Measurements from ENCODE around the gene GRIN3B.
A peak's percentile ranks its signal among the peaks of the same experiment; 100 is the strongest.

GRIN3B gene

GRCh38 chr19:977058-977464, 23.2 kb upstream of the GRIN3B start:
- Histone ChIP-seq H3K27ac (ENCODE audit: extremely low read depth, low read depth, low read length) (no peak overlapping the region), H3K36me3 (ENCODE audit: control insufficient read depth in 2 of 2, insufficient read depth in 1 of 2, low read length in 2 of 2) (peaks cover 0 to 3% of the 10 kb centered on the region in 2 experiments; a peak in 1 of 3 replicates), H3K4me1 (ENCODE audit: control insufficient read depth, insufficient read depth, low read length) (no peaks in the 10 kb centered on the region), H3K9me3 (ENCODE audit: control insufficient read depth, insufficient read depth, low read depth, low read length) (no peaks in the 10 kb centered on the region), H3K4me3 (ENCODE audit: low read depth, low read length) (no peak overlapping the region)
- CTCF ChIA-PET: interaction anchor here (0.7 to 1.1 kb wide), 3 partner anchors 12 to 113 kb away, joined by 3 to 7 read pairs (median 3); no protein-coding TSS in a partner anchor
- TF ChIP-seq KLF7 (tag by site-specific recombination; IDR thresholded peaks at IDR 0.05; ENCODE audit: borderline replicate concordance) (no peak), ZNF341 (tag by site-specific recombination; IDR thresholded peaks at IDR 0.05; ENCODE audit: low read depth) (peak; percentile 45), ZBTB8A (tag by site-specific recombination; IDR thresholded peaks at IDR 0.05) (0 out of 2 replicates have a peak, but pooled peaks have one; percentile 8), ZNF600 (tag by site-specific recombination; IDR thresholded peaks at IDR 0.05) (peak; percentile 14; the same call in 1 of the 2 replicates)
- POLR2A ChIA-PET: no interaction called here

- CTCF ChIA-PET: interaction anchor here (0.6 to 1.3 kb wide), 2 partner anchors 56 to 224 kb away, joined by 3 read pairs; no protein-coding TSS in a partner anchor
- Histone ChIP-seq H3K4me1 (ENCODE audit: control insufficient read depth, insufficient read depth, low read length) (0 out of 2 replicates have a peak, but pooled peaks cover 2% of the 10 kb centered on the region), H3K4me3 (ENCODE audit: low read depth, low read length) (no peak overlapping the region), H3K9me3 (ENCODE audit: control insufficient read depth, insufficient read depth, low read depth, low read length) (no peaks in the 10 kb centered on the region), H3K27ac (ENCODE audit: extremely low read depth, low read depth, low read length) (no peak overlapping the region), H3K36me3 (ENCODE audit: control insufficient read depth in 2 of 2, insufficient read depth in 1 of 2, low read length in 2 of 2) (no peaks in the 10 kb centered on the region)
- no peak for TF ChIP-seq ZBTB21 (tag by site-specific recombination; IDR thresholded peaks at IDR 0.05)
- peak; percentile 16; the same call in 1 of the 2 replicates for TF ChIP-seq PATZ1 (tag by site-specific recombination; IDR thresholded peaks at IDR 0.05)
- POLR2A ChIA-PET: no interaction called here
These were observed 20.9 kb upstream of the GRIN3B start for GRCh38 chr19:979318-979741.

GRCh38 chr19:980133-980998, 19.9 kb upstream of the GRIN3B start:
- no peak for TF ChIP-seq ZNF311 (tag by site-specific recombination; IDR thresholded peaks at IDR 0.05; ENCODE audit: borderline replicate concordance)
- 0 out of 2 replicates have a peak, but pooled peaks have one; percentile 7 for TF ChIP-seq ZFHX2 (tag by site-specific recombination; conservative IDR thresholded peaks at IDR 0.05)
- no peak for TF ChIP-seq HOXA7 (CRISPR knock-in tag; IDR thresholded peaks at IDR 0.05; ENCODE audit: borderline replicate concordance)
- TF ChIP-seq HIC1 (tag by site-specific recombination; IDR thresholded peaks at IDR 0.05): 0 out of 2 replicates have a peak, but pooled peaks have one; percentile 27
- no peak for TF ChIP-seq MYNN (tag by site-specific recombination; IDR thresholded peaks at IDR 0.05; ENCODE audit: borderline replicate concordance)
- TF ChIP-seq ZNF677 (tag by site-specific recombination; IDR thresholded peaks at IDR 0.05): 0 out of 2 replicates have a peak, but pooled peaks have one; percentile 13
- TF ChIP-seq BCL11A (tag by site-specific recombination; IDR thresholded peaks at IDR 0.05; ENCODE audit: low read depth): 0 out of 2 replicates have a peak, but pooled peaks have one; percentile 23
- peak; percentile 47; the same call in 1 of the 2 replicates for TF ChIP-seq GLIS1 (tag by site-specific recombination; IDR thresholded peaks at IDR 0.05)
- TF ChIP-seq HOXC10 (CRISPR knock-in tag; IDR thresholded peaks at IDR 0.05): no peak
- peak; percentile 76 for TF ChIP-seq BCL11B (tag by site-specific recombination; IDR thresholded peaks at IDR 0.05; ENCODE audit: low read depth)
- no peak for TF ChIP-seq FEZF1 (tag by site-specific recombination; IDR thresholded peaks at IDR 0.05)
- no peak for TF ChIP-seq ZNF488 (tag by site-specific recombination; IDR thresholded peaks at IDR 0.05)
- TF ChIP-seq GFI1B (tag by site-specific recombination; IDR thresholded peaks at IDR 0.05): no peak
- Histone ChIP-seq H3K4me3 (ENCODE audit: low read depth, low read length) (no peak overlapping the region), H3K27ac (ENCODE audit: extremely low read depth, low read depth, low read length) (no peak overlapping the region), H3K36me3 (ENCODE audit: control insufficient read depth in 2 of 2, insufficient read depth in 1 of 2, low read length in 2 of 2) (peaks cover 0 to under 1% of the 10 kb centered on the region in 2 experiments; a peak in 1 of 3 replicates), H3K9me3 (ENCODE audit: control insufficient read depth, insufficient read depth, low read depth, low read length) (no peaks in the 10 kb centered on the region), H3K4me1 (ENCODE audit: control insufficient read depth, insufficient read depth, low read length) (peaks cover 2% of the 10 kb centered on the region; the same call in 1 of the 2 replicates)
- ChIA-PET CTCF (interaction anchor here (0.6 to 5.9 kb wide), 2 partner anchors 58 to 223 kb away, joined by 3 to 116 read pairs; no protein-coding TSS in a partner anchor), POLR2A (no interaction called here)
